ENCODE measurements around the gene CEP89. TPM values are rescaled to one million over a fixed set of nuclear protein-coding genes. Genes with fewer than 3 reads are reported as not detected.
"Not testable (repeated sequence)": the region's sequence is repeated elsewhere in the genome, so short reads cannot be mapped to it uniquely, and the experiment has no call there.

The CEP89 gene
- total and polyA plus RNA-seq, 2 donors (not counting 1 experiment from before 2014, with no cell fraction given) = 6.3 to 13.8 TPM

DNA sequence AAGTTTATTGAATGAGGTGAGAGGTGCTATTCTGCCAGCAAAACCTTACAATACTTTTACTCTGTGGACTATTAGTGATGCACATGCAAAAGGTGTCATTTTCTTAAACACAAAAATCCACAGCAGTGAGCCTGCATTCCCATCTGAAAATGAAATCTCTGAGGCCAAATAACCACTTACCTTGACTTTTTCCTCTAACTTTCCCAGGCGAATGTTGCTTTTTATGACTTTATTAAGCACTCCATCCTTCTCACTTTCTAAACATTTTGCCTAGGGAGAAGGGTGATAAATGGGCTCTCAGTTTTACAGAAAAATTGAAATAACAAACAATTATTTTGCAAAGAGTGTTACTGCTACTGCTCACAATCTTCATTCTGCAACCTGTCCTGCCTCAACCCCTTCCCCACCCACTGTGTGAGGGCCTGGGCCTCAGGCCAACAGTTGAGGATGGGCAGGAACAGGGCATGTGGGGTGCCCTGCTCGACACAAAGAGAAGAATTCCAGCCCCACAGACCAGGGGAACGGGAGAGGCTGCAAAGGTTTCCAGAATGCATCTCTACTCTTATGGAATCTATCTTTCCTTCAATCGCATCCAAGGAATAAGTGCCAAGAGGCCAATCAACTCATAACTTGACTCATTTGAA, 84.1 kb downstream of the CEP89 start:
- DNase-seq (ENCODE audit: low read depth in 2 of 2) = no peak
- no peaks in the 10 kb centered on the region for H3K36me3 ChIP-seq (ENCODE audit: control insufficient read depth, insufficient read depth, low read length)
- H3K9me3 ChIP-seq (ENCODE audit: control insufficient read depth, insufficient read depth, low read depth, low read length) = no peaks in the 10 kb centered on the region
- H3K79me2 ChIP-seq (ENCODE audit: control insufficient read depth, insufficient read depth, low read length) = no peaks in the 10 kb centered on the region
- no peak overlapping the region for H3K9ac ChIP-seq (ENCODE audit: insufficient read depth, low read length)
- no peak overlapping the region for H2AFZ ChIP-seq (ENCODE audit: low read length)
- no peak overlapping the region for H3K4me2 ChIP-seq (ENCODE audit: extremely low read depth, insufficient read depth, low read length)
- no peaks in the 10 kb centered on the region for H4K20me1 ChIP-seq (ENCODE audit: control insufficient read depth, extremely low read depth, insufficient read depth, low read length)
- no peak overlapping the region for H3K27ac ChIP-seq (ENCODE audit: insufficient read depth, low read length)
- H3K4me3 ChIP-seq (replicated peaks in 1 of 4; ENCODE audit: control extremely low read depth in 1 of 4, insufficient read depth in 1 of 4, low read depth in 3 of 4, low read length in 4 of 4) = no peak overlapping the region
- no peaks in the 10 kb centered on the region for H3K27me3 ChIP-seq (ENCODE audit: control insufficient read depth, insufficient read depth, low read length)
- TF ChIP-seq EZH2 (IDR thresholded peaks at IDR 0.05; ENCODE audit: low read length, missing control alignments) (no peak), CTCF (conservative IDR thresholded peaks at IDR 0.05 in 1 of 2, IDR thresholded peaks at IDR 0.05 in 1 of 2; ENCODE audit: low read depth in 1 of 2, low read length in 2 of 2) (no peak)
- no peaks in the 10 kb centered on the region for H3K4me1 ChIP-seq (ENCODE audit: control insufficient read depth, extremely low read depth, insufficient read depth, low read length)

- DNase-seq (ENCODE audit: low read depth in 2 of 2) = no peak
- no peak overlapping the region for H2AFZ ChIP-seq (ENCODE audit: low read length)
- TF ChIP-seq CTCF (conservative IDR thresholded peaks at IDR 0.05 in 1 of 2, IDR thresholded peaks at IDR 0.05 in 1 of 2; ENCODE audit: low read depth in 1 of 2, low read length in 2 of 2) (no peak), EZH2 (IDR thresholded peaks at IDR 0.05; ENCODE audit: low read length, missing control alignments) (no peak)
- H3K27me3 ChIP-seq (ENCODE audit: control insufficient read depth, insufficient read depth, low read length) = no peaks in the 10 kb centered on the region
- no peaks in the 10 kb centered on the region for H3K36me3 ChIP-seq (ENCODE audit: control insufficient read depth, insufficient read depth, low read length)
- H3K27ac ChIP-seq (ENCODE audit: insufficient read depth, low read length) = no peak overlapping the region
- H4K20me1 ChIP-seq (ENCODE audit: control insufficient read depth, extremely low read depth, insufficient read depth, low read length) = no peaks in the 10 kb centered on the region
- no peaks in the 10 kb centered on the region for H3K79me2 ChIP-seq (ENCODE audit: control insufficient read depth, insufficient read depth, low read length)
- no peak overlapping the region for H3K4me2 ChIP-seq (ENCODE audit: extremely low read depth, insufficient read depth, low read length)
- H3K4me1 ChIP-seq (ENCODE audit: control insufficient read depth, extremely low read depth, insufficient read depth, low read length) = no peaks in the 10 kb centered on the region
- no peak overlapping the region for H3K4me3 ChIP-seq (replicated peaks in 1 of 4; ENCODE audit: control extremely low read depth in 1 of 4, insufficient read depth in 1 of 4, low read depth in 3 of 4, low read length in 4 of 4)
- no peaks in the 10 kb centered on the region for H3K9me3 ChIP-seq (ENCODE audit: control insufficient read depth, insufficient read depth, low read depth, low read length)
- H3K9ac ChIP-seq (ENCODE audit: insufficient read depth, low read length) = no peak overlapping the region
Measured at GRCh38 chr19:32886241-32886640, 85.5 kb downstream of the CEP89 start.

DNA sequence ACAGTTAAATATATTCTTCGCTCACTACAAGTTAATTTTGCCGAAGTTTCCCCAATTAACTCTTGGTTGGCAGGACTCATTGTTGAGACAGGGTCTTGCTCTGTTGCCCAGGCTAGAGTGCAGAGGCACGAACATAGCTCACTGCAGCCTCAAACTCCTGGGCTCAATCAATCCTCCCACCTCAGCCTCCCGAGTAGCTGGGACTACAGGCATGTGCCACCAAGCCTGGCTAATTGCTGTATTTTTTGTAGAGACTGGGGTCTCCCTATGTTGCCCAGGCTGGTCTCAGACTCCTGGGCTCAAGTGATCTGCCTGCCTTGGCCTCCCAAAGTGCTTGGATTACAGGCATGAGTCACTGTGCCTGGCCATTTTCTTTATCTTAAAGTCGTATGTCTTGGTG, 86.5 kb downstream of the CEP89 start:
- H2AFZ ChIP-seq (ENCODE audit: low read length); H3K4me1 ChIP-seq (ENCODE audit: control insufficient read depth, extremely low read depth, insufficient read depth, low read length): not testable (repeated sequence)

More for the DNA sequence above, 86.5 kb downstream of the CEP89 start:
- H3K36me3 ChIP-seq (ENCODE audit: control insufficient read depth, insufficient read depth, low read length); H3K27me3 ChIP-seq (ENCODE audit: control insufficient read depth, insufficient read depth, low read length); H3K9me3 ChIP-seq (ENCODE audit: control insufficient read depth, insufficient read depth, low read depth, low read length); H3K4me3 ChIP-seq (replicated peaks in 1 of 4; ENCODE audit: control extremely low read depth in 1 of 4, insufficient read depth in 1 of 4, low read depth in 3 of 4, low read length in 4 of 4); H3K4me2 ChIP-seq (ENCODE audit: extremely low read depth, insufficient read depth, low read length); H3K79me2 ChIP-seq (ENCODE audit: control insufficient read depth, insufficient read depth, low read length); H3K27ac ChIP-seq (ENCODE audit: insufficient read depth, low read length); DNase-seq (ENCODE audit: low read depth in 2 of 2); H3K9ac ChIP-seq (ENCODE audit: insufficient read depth, low read length); H4K20me1 ChIP-seq (ENCODE audit: control insufficient read depth, extremely low read depth, insufficient read depth, low read length): not testable (repeated sequence)
